Gastroesophageal sphincter (tissue), 4 donors: ENCODE results near the gene CTSE. TPM values are rescaled to one million over a fixed set of nuclear protein-coding genes. Genes with fewer than 3 reads are reported as not detected.

Experiments used
- ATAC-seq: fragments of 150-250 bp; one replicate; pipeline ENCODE4 v1.9.1; 2016; ENCODE audit warnings: mild to moderate bottlenecking, moderate library complexity
- H3K27ac ChIP-seq, 4 donors: fragments of 200-600 bp; sonication (generic) in 3 of 4; 1 replicate in 3 of 4; 2 replicates in 1 of 4; pipeline ENCODE4 v1.5.1; 2016 to 2019
- H3K27me3 ChIP-seq: fragments of 200-600 bp; sonication (generic); one replicate; pipeline ENCODE4 v1.5.1; 2019
- H3K36me3 ChIP-seq, 2 donors: fragments of 200-600 bp; sonication (generic); one replicate each; pipeline ENCODE4 v1.5.1; 2019; ENCODE audit warnings: control low read depth in 1 of 2
- H3K4me1 ChIP-seq, 3 donors: fragments of 200-600 bp; sonication (generic); 1 replicate in 2 of 3; 2 replicates in 1 of 3; pipeline ENCODE4 v1.5.1; 2016 to 2019; ENCODE audit warnings: control low read depth in 2 of 3
- H3K4me3 ChIP-seq, 2 donors: fragments of 200-600 bp; sonication (generic); one replicate each; pipeline ENCODE4 v1.5.1; 2019; ENCODE audit warnings: mild to moderate bottlenecking in 1 of 2, moderate library complexity in 1 of 2
- H3K9me3 ChIP-seq, 3 donors: fragments of 200-600 bp; sonication (generic); one replicate each; pipeline ENCODE4 v1.5.1; 2017 to 2019; ENCODE audit warnings: control low read depth in 2 of 3
- EP300 ChIP-seq: sonication (generic); formaldehyde crosslinking; IDR thresholded peaks from one replicate; pipeline ENCODE4 v1.6.1; 2017; ENCODE audit warnings: antibody characterized with exemption, mild to moderate bottlenecking
- POLR2A ChIP-seq, 2 donors: fragments of 450-650 bp; IDR thresholded peaks; one replicate each; pipeline ENCODE4 v1.6.1; 2017; ENCODE audit warnings: antibody characterized with exemption in 2 of 2, mild to moderate bottlenecking in 2 of 2, moderate library complexity in 1 of 2
- POLR2AphosphoS5 ChIP-seq: sonication (generic); formaldehyde crosslinking; IDR thresholded peaks from one replicate; pipeline ENCODE4 v1.6.1; 2017; ENCODE audit warnings: antibody characterized with exemption
- WGBS, 2 donors: methylation state at CpG; one replicate each; pipeline ENCODE4 v1.1.5; 2018; ENCODE audit warnings: low coverage in 1 of 2; 5-methylcytosine and 5-hydroxymethylcytosine counted together
- total RNA-seq, 4 donors: library from RNA; depleted of rRNA; stranded (reverse); fragments of >200 nt; gene quantifications; one replicate each; pipeline ENCODE4 v1.1.0, GENCODE V29; 2016
- TF ChIP-seq, protein P1 (sequence below), 4 experiments: fragments of 200-600 bp in 2 of 4; fragments of 450-650 bp in 2 of 4; sonication (generic) in 1 of 4; IDR thresholded peaks; one replicate each; pipeline ENCODE4 v1.5.1; 2017 to 2019; ENCODE audit warnings: antibody characterized with exemption in 4 of 4, mild to moderate bottlenecking in 2 of 4, moderate library complexity in 2 of 4

CTSE gene
- total RNA-seq, 4 donors from 2014 or later: not detected

- H3K36me3 ChIP-seq: no peaks in the 10 kb centered on the region
- 77 to 97% methylated on average over 6 to 11 of the region's 17 CpGs for WGBS, 2 donors
- H3K27ac ChIP-seq: no peak overlapping the region
- peak; percentile 81 for ATAC-seq
- H3K4me3 ChIP-seq: no peak overlapping the region
- no peaks in the 10 kb centered on the region for H3K4me1 ChIP-seq
- H3K9me3 ChIP-seq: no peaks in the 10 kb centered on the region
- TF ChIP-seq EP300 (no peak), POLR2A (IDR thresholded peaks at IDR 0.05) (no peak), POLR2AphosphoS5 (no peak)
- TF ChIP-seq, protein P1, sequence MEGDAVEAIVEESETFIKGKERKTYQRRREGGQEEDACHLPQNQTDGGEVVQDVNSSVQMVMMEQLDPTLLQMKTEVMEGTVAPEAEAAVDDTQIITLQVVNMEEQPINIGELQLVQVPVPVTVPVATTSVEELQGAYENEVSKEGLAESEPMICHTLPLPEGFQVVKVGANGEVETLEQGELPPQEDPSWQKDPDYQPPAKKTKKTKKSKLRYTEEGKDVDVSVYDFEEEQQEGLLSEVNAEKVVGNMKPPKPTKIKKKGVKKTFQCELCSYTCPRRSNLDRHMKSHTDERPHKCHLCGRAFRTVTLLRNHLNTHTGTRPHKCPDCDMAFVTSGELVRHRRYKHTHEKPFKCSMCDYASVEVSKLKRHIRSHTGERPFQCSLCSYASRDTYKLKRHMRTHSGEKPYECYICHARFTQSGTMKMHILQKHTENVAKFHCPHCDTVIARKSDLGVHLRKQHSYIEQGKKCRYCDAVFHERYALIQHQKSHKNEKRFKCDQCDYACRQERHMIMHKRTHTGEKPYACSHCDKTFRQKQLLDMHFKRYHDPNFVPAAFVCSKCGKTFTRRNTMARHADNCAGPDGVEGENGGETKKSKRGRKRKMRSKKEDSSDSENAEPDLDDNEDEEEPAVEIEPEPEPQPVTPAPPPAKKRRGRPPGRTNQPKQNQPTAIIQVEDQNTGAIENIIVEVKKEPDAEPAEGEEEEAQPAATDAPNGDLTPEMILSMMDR (IDR thresholded peaks at IDR 0.05): no peak
- H3K27me3 ChIP-seq: no peaks in the 10 kb centered on the region
Measured at GRCh38 chr1:206012086-206012859, 11.4 kb downstream of the CTSE start.

- TF ChIP-seq EP300: no peak
- TF ChIP-seq POLR2AphosphoS5: no peak
- no peak for TF ChIP-seq POLR2A (IDR thresholded peaks at IDR 0.05)
- TF ChIP-seq, protein P1 (IDR thresholded peaks at IDR 0.05): no peak
- H3K36me3 ChIP-seq: no peaks in the 10 kb centered on the region
- no peak overlapping the region for H3K27ac ChIP-seq
- ATAC-seq: no peak
- 93 to 100% methylated on average over 2 to 4 of the region's 8 CpGs for WGBS, 2 donors
- H3K4me1 ChIP-seq: no peaks in the 10 kb centered on the region
- no peaks in the 10 kb centered on the region for H3K9me3 ChIP-seq
- no peak overlapping the region for H3K4me3 ChIP-seq
- no peaks in the 10 kb centered on the region for H3K27me3 ChIP-seq
Measured at GRCh38 chr1:206011057-206011456, 12.6 kb downstream of the CTSE start.

GRCh38 chr1:206010060-206010459 lies 13.6 kb downstream of the CTSE start:
- TF ChIP-seq EP300: no peak
- no peak for TF ChIP-seq POLR2AphosphoS5
- TF ChIP-seq POLR2A (IDR thresholded peaks at IDR 0.05): no peak
- TF ChIP-seq, protein P1 (IDR thresholded peaks at IDR 0.05): no peak
- H3K36me3 ChIP-seq: no peaks in the 10 kb centered on the region
- no peak overlapping the region for H3K27ac ChIP-seq
- H3K4me3 ChIP-seq: no peak overlapping the region
- no peaks in the 10 kb centered on the region for H3K9me3 ChIP-seq
- WGBS, 2 donors: 57 to 74% methylated on average over 3 to 5 of the region's 5 CpGs
- ATAC-seq: no peak
- H3K27me3 ChIP-seq: no peaks in the 10 kb centered on the region
- no peaks in the 10 kb centered on the region for H3K4me1 ChIP-seq

DNA sequence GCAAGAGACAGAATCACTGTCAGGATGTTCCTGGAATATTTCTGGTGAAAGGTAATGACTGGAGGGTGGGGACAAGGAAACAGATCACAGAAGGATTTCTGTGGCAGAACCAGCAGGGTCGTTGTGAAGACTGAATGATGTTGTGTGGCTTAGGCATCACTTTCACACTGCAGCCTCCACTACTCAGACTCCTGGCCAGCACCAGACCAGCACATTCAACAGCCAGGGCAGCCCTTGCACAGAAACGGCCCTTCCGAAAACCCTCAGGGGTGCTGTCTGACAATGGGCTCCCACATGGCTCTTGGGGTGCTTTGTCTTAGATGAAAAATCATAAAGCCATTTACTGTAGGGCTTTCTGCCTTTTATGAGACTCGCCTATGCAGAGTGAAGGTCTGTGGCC lies 16.7 kb downstream of the CTSE start:
- no peaks in the 10 kb centered on the region for H3K27me3 ChIP-seq
- no peak for ATAC-seq
- no peaks in the 10 kb centered on the region for H3K36me3 ChIP-seq
- H3K9me3 ChIP-seq: no peaks in the 10 kb centered on the region
- H3K4me3 ChIP-seq: no peak overlapping the region
- H3K27ac ChIP-seq: no peak overlapping the region
- TF ChIP-seq POLR2AphosphoS5 (no peak), POLR2A (IDR thresholded peaks at IDR 0.05) (no peak)
- TF ChIP-seq, protein P1 (IDR thresholded peaks at IDR 0.05): no peak
- H3K4me1 ChIP-seq: peaks cover 0 to 18% (median 16%) of the 10 kb centered on the region in 3 donors
- 83 to 100% methylated on average over 1 to 2 of the region's 4 CpGs for WGBS, 2 donors

- no peaks in the 10 kb centered on the region for H3K9me3 ChIP-seq
- WGBS, 2 donors: 49 to 79% methylated on average over 3 to 5 of the region's 8 CpGs
- H3K4me3 ChIP-seq: no peak overlapping the region
- ATAC-seq: no peak
- H3K27ac ChIP-seq: no peak overlapping the region
- H3K27me3 ChIP-seq: no peaks in the 10 kb centered on the region
- peaks cover 0 to 26% (median 22%) of the 10 kb centered on the region in 3 donors for H3K4me1 ChIP-seq
- TF ChIP-seq, protein P1 (IDR thresholded peaks at IDR 0.05): no peak
- TF ChIP-seq POLR2AphosphoS5: no peak
- no peak for TF ChIP-seq EP300
- no peak for TF ChIP-seq POLR2A (IDR thresholded peaks at IDR 0.05)
- no peaks in the 10 kb centered on the region for H3K36me3 ChIP-seq
Measured at GRCh38 chr1:206005778-206006180, 17.9 kb downstream of the CTSE start.
